ENCODE measurements around the gene ZSCAN21.

- TF ChIP-seq POLR2A (IDR thresholded peaks at IDR 0.05; ENCODE audit: low read length) (no peak), CTCF (IDR thresholded peaks at IDR 0.05) (no peak), CBX2 (IDR thresholded peaks at IDR 0.05; ENCODE audit: borderline replicate concordance, low read depth) (no peak), ZFP36 (IDR thresholded peaks at IDR 0.05; ENCODE audit: borderline replicate concordance, partially characterized antibody) (no peak), EP300 (IDR thresholded peaks at IDR 0.05) (no peak), NFE2L2 (conservative IDR thresholded peaks at IDR 0.05; ENCODE audit: low read length) (no peak), KDM1A (IDR thresholded peaks at IDR 0.05; ENCODE audit: low read depth) (no peak), RFX5 (IDR thresholded peaks at IDR 0.05) (no peak), BHLHE40 (IDR thresholded peaks at IDR 0.05; ENCODE audit: low read depth, low read length) (no peak), JUNB (IDR thresholded peaks at IDR 0.05) (no peak), PHF8 (IDR thresholded peaks at IDR 0.05; ENCODE audit: borderline replicate concordance, low read depth) (no peak), KDM5A (IDR thresholded peaks at IDR 0.05) (no peak)
Measured at GRCh38 chr7:100027197-100027596, 22.4 kb upstream of the ZSCAN21 start.
